ENCODE data around the gene CCDC7.
"Not testable (repeated sequence)": the region's sequence is repeated elsewhere in the genome, so short reads cannot be mapped to it uniquely, and the experiment has no call there.

- TF ChIP-seq POLR2A (IDR thresholded peaks at IDR 0.05; ENCODE audit: low read length); GATA1 (IDR thresholded peaks at IDR 0.05; ENCODE audit: low read depth, low read length): not testable (repeated sequence)
These were observed 46.2 kb upstream of the CCDC7 start for GRCh38 chr10:32399720-32400119.
